Hematopoietic multipotent progenitor cell (in vitro differentiated cells): ENCODE results near the gene ERLEC1. TPM values are rescaled to one million over a fixed set of nuclear protein-coding genes. Genes with fewer than 3 reads are reported as not detected.
"Not testable (repeated sequence)": the region's sequence is repeated elsewhere in the genome, so short reads cannot be mapped to it uniquely, and the experiment has no call there.

Source experiments
- DNase-seq, 3 donors: peaks; one replicate each; pipeline ENCODE4 v3.0.0-alpha.2; 2011 to 2015; ENCODE audit warnings: low read depth in 2 of 3, low spot score in 2 of 3
- total RNA-seq: library from RNA; depleted of rRNA; stranded (reverse); fragments of >200 nt; gene quantifications from one replicate; pipeline ENCODE4 v1.2.3, GENCODE V29; 2012

The ERLEC1 gene
- 31.2 TPM for total RNA-seq

DNA sequence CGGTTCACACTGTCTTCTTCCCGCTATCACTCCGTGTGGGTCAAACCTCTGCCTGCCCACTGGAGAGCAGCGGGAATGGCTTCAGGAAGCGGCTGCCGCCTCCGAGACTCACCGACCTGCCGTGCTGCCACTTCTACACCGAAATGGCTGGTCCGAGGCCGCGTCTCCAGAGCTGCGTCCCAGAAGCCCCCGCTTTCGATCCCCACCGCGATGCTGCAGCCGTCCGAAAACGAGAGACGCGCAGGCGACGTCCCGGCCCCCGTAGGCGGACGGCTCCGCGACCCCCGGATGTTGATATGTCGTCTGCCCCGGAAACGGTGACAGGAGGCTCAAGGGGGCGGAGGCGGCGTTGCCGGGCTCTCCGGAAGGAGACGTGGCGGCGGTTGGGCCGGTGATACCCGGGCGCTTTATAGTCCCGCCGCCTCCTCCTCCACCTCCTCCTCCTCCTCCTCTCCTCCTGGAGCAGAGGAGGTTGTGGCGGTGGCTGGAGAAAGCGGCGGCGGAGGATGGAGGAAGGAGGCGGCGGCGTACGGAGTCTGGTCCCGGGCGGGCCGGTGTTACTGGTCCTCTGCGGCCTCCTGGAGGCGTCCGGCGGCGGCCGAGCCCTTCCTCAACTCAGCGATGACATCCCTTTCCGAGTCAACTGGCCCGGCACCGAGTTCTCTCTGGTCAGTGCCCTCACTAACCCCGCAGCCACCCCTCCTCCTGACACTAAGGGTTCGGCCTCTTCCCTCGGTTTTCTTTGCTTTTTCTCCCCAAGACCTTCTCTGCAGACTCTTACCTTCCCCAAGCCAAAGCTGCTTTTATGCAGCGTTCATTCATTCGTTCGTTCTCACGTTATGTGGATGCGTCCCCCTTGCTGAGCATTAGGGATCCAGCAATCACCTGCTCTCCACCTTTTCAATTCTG lies at the start of gene ERLEC1, which contains the start of gene ASB3:
TSS of gene ERLEC1 (plus strand) at position 340 of the 909 bp plus-strand sequence. CDS start at position 507, 167 bp downstream.
TSS of gene ASB3 (minus strand) at position 249 of the 909 bp plus-strand sequence. CDS start 21,381 bp downstream, outside the sequence.
- DNase-seq: peak; percentile 74 to 96 (median 96)

GRCh38 chr2:53737091-53737490 lies 49.8 kb upstream of the ERLEC1 start:
- no peak for DNase-seq

- DNase-seq: no peak
These were observed 47.8 kb upstream of the ERLEC1 start for GRCh38 chr2:53739032-53739431.

DNA sequence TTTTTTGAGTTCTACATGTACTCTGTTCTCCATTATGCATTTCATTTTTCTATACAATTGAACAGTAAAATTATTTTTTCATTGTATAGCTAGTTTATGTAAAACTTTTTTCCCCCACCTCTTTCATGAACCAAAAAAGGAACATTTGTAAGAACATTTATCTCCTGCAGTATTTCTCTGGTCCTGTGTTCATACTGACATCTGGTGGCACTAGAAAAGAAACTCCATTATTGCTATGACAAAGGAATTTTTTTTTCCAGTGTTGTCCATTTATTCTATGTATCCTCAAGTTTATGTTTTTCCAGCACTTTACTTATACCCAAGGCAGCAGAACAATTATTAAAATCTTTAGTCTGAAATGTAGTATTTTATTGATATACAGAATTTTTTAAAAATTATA lies 46.7 kb upstream of the ERLEC1 start:
- DNase-seq: peak in 2 of 3 donors; percentile 16 to 35

DNA sequence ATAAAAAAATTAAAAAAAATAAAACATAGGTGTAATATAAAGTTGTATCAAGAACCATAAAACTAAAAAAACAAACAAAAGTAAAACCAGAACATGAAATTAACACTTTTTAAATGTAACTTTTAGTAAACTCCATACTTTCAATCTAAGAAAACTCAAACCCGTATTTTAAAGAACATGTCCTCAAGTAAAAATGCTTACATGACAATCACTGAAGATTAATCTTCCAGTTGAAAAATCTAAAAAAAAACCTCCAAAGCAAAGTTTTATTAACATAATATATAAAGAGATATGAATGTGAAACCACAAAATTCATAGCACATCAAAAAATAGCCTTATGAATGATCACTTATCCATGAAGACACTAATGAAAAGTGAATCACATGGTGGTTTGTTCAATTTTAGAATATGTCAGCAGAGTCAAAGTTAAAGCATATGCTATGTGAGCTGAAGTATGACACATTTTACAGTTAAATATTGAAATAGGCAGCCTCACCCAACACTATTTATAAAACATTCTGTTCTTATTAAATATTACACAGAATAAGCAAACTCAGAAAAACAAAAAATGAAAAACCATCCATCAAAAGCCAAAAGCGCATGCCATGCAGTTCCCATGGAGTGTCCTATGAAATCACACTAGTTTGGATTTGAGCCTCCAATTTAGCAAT lies 42.3 kb upstream of the ERLEC1 start:
- DNase-seq: no peak

GRCh38 chr2:53750041-53750768 lies 36.6 kb upstream of the ERLEC1 start:
- no peak for DNase-seq

DNA sequence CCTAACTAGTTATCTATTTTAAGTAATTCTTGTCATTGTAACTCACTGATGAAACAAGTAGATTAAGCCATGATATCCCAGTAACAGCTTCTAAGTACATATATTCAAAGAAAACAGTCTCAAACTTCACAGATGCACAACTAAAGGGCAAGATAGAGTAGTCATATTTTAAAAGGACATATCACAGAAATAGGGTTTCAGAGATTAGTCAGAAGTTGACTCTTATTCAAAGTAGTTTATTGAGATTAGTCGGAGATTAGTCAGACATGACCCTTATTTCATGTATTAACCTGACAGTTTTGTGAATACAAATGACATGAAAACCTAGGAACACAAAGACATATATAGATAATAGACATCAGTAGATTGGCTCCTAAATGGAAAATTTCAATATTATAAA lies 35.1 kb upstream of the ERLEC1 start:
- DNase-seq: no peak

GRCh38 chr2:53752385-53752784 lies 34.5 kb upstream of the ERLEC1 start:
- DNase-seq: no peak

GRCh38 chr2:53753041-53753440 lies 33.8 kb upstream of the ERLEC1 start:
- no peak for DNase-seq

DNA sequence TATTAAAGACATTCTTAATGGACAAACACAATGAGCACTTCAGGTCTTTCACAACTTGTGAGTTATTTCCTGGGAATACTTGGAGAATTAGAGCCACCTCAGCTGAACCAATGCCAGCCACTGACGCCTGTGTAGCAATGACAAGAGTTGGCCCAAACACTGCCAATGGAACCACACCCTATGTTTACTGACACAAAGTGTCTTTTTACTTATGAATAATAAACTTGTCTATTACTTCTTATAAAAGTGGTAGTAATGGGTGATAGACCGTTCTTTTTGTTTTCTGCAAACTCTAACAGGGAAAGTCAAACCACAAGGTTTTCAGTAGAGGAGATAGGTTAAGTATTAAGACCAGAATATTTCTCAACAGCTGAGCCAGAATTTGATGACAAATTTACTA lies 31.7 kb upstream of the ERLEC1 start:
- DNase-seq: no peak

DNA sequence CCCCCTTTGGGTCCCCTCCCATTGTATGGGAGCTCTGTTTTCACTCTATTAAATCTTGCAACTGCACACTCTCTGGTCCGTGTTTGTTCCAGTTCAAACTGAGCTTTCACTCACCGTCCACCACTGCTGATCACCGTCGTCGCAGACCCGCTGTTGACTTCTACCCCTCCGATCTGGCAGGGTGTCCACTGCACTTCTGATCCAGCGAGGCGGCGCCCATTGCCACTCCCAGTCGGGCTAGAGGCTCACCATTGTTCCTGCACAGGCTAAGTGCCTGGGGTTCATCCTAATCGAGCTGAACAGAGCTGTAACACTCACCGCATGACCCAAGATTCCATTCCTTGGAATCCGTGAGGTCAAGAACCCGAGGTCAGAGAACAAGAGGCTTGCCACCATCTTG lies 30.2 kb upstream of the ERLEC1 start:
- no peak for DNase-seq

DNA sequence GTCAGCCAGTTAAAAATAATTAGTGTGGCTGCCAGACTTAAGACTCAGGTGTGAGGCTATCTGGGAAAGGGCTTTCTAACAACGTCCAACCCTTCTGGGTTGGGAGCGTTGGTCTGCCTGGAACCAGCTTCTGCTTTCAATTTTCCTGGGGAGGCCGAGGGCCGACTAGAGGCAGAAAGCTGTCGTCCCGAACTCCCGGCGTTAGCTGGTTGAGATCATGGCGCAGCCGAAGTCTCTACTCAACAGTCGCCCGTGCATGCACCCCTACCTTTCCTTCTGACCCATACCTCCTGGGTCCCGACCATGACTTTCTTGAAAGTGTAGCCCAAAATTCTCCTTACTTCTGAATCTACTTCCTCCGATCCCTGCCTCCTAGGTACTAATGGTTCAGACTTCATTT lies 29.6 kb upstream of the ERLEC1 start:
- not testable (repeated sequence) for DNase-seq

- no peak for DNase-seq
These were observed 21.1 kb upstream of the ERLEC1 start for GRCh38 chr2:53765767-53766166.

- peak; percentile 63 to 89 (median 89) for DNase-seq
These were observed 19.2 kb upstream of the ERLEC1 start, which contains the start of gene CHAC2 for GRCh38 chr2:53767405-53768241. Gene CHAC2 (plus strand): TSS chr2:53767804. CDS start chr2:53767887, 83 bp downstream.

DNA sequence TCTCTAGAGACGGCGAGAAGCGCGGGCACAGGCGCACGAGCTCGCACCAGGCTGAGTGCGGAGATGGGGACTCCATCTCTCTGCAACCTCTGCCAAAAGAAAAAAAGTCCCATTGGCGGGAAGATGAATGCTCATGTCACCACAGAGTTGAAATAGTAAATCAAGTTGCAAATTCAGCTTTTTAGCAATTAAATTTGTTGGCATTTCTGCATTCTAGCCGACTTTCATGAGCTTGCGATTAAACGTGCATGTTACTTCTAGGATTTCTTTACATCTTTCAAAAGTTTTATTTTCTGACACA lies 18.7 kb upstream of the ERLEC1 start:
- DNase-seq: no peak

- no peak for DNase-seq
These were observed 17.4 kb upstream of the ERLEC1 start for GRCh38 chr2:53769318-53769945.

DNA sequence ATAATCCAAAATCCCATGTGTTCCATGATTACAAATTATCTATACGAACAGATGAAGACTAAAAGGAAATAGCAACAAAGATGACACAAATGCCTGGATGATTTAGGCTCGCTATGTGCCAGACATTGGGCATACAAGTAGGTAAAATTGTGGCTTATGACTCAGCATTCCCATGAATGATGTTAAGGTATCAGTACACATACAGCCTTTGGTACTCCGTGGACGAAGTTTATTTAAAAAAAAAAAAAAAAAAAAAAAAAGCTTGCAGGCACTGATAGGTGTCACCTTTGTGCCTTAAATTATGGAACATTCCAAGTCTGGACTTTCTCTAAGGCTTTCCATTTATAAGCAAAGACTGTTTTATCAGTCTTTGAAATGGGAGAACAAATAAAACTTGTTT lies 16.6 kb upstream of the ERLEC1 start:
- no peak for DNase-seq

- DNase-seq: no peak
These were observed 9.7 kb upstream of the ERLEC1 start for GRCh38 chr2:53777134-53777533.

GRCh38 chr2:53778536-53779162 lies 8.2 kb upstream of the ERLEC1 start:
- DNase-seq: peak in 2 of 3 donors; percentile 24 to 41
